Mucosa of stomach (tissue), 1 donor: Measurements from ENCODE around the gene SRR.

ENCODE experiments used
- H3K27me3 ChIP-seq: one replicate; pipeline ENCODE4 v1.7.0; 2013; ENCODE audit warnings: mild to moderate bottlenecking, low read length; ENCODE audit not compliant: control insufficient read depth, insufficient read depth
- H3K36me3 ChIP-seq: one replicate; pipeline ENCODE4 v1.7.0; 2013; ENCODE audit warnings: low read length; ENCODE audit not compliant: control insufficient read depth, insufficient read depth
- H3K4me1 ChIP-seq: one replicate; pipeline ENCODE4 v1.7.0; 2013; ENCODE audit warnings: mild to moderate bottlenecking, low read length; ENCODE audit not compliant: control insufficient read depth, insufficient read depth
- H3K4me3 ChIP-seq: one replicate; pipeline ENCODE4 v1.7.0; 2013; ENCODE audit warnings: low read length
- H3K9ac ChIP-seq: one replicate; pipeline ENCODE4 v1.7.0; 2013; ENCODE audit warnings: mild to moderate bottlenecking, low read length, moderate library complexity
- H3K9me3 ChIP-seq: one replicate; pipeline ENCODE4 v1.7.0; 2013; ENCODE audit warnings: mild to moderate bottlenecking, low read length, moderate library complexity; ENCODE audit not compliant: control insufficient read depth
- donor health status: Pancreatic carcinoma.

The SRR gene

GRCh38 chr17:2271985-2272702 lies 31.6 kb upstream of the SRR start:
- no peaks in the 10 kb centered on the region for H3K36me3 ChIP-seq

GRCh38 chr17:2274414-2274813 lies 29.3 kb upstream of the SRR start:
- no peak overlapping the region for H3K9ac ChIP-seq
- no peaks in the 10 kb centered on the region for H3K4me1 ChIP-seq
- H3K27me3 ChIP-seq = no peaks in the 10 kb centered on the region
- H3K4me3 ChIP-seq = no peak overlapping the region
- no peaks in the 10 kb centered on the region for H3K36me3 ChIP-seq
- H3K9me3 ChIP-seq = no peaks in the 10 kb centered on the region

More at GRCh38 chr17:2271985-2272702, 31.6 kb upstream of the SRR start:
- H3K9me3 ChIP-seq = no peaks in the 10 kb centered on the region
- no peaks in the 10 kb centered on the region for H3K4me1 ChIP-seq
- H3K27me3 ChIP-seq = no peaks in the 10 kb centered on the region
- no peak overlapping the region for H3K9ac ChIP-seq
- no peak overlapping the region for H3K4me3 ChIP-seq

DNA sequence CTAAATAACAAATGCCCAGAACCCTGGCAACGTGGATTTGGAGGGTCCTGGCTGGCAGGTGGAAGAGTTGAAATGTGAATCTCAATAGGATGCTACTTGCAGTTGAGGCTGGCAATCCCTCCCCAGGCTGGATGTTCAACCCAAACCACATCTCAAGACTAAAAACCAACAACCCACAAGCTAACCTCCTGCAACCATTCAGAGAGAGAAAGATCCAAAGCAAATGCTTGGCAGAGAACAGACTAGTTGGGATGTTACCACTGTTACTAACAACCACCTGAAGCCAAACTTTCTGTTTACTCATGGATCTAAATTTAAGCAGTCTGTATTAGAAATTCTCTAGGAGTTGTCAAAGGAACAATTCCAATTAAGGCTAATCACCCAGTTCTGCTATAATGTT lies 28.0 kb upstream of the SRR start:
- Histone ChIP-seq H3K4me3 (no peak overlapping the region), H3K36me3 (peaks cover 4% of the 10 kb centered on the region), H3K4me1 (no peaks in the 10 kb centered on the region), H3K9ac (no peak overlapping the region), H3K27me3 (no peaks in the 10 kb centered on the region), H3K9me3 (no peaks in the 10 kb centered on the region)

- Histone ChIP-seq H3K4me1 (no peaks in the 10 kb centered on the region), H3K36me3 (peaks cover 18% of the 10 kb centered on the region)
These were observed 26.1 kb upstream of the SRR start for GRCh38 chr17:2277429-2278170.

DNA sequence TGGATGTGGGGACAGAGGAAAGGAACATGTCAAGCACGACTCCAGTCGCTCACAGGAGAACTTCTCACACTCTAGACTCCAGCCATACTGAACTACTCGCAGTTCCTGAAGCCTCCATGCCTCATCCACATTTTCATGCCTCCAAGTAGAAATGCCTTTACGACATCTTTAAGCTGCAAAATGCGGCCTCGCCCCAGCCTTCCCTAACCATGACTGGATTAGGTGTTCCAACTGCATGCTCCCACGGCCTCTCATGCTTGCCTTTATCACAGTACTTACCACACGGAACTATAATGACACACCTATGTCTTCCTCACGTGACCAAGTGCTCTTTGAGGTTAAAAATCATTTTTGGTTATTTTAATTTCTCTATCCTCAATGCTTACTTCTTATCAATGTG lies 24.0 kb upstream of the SRR start:
- Histone ChIP-seq H3K9me3 (no peaks in the 10 kb centered on the region), H3K27me3 (no peaks in the 10 kb centered on the region), H3K36me3 (peaks cover 18% of the 10 kb centered on the region), H3K9ac (no peak overlapping the region), H3K4me3 (no peak overlapping the region), H3K4me1 (no peaks in the 10 kb centered on the region)

More at GRCh38 chr17:2277429-2278170, 26.1 kb upstream of the SRR start:
- Histone ChIP-seq H3K9me3 (no peaks in the 10 kb centered on the region), H3K4me3 (no peak overlapping the region), H3K9ac (no peak overlapping the region), H3K27me3 (no peaks in the 10 kb centered on the region)

GRCh38 chr17:2282297-2282873 lies 21.4 kb upstream of the SRR start:
- peaks cover 18% of the 10 kb centered on the region for H3K36me3 ChIP-seq
- H3K9ac ChIP-seq = no peak overlapping the region
- no peaks in the 10 kb centered on the region for H3K9me3 ChIP-seq
- H3K4me1 ChIP-seq = no peaks in the 10 kb centered on the region
- H3K27me3 ChIP-seq = no peaks in the 10 kb centered on the region
- H3K4me3 ChIP-seq = no peak overlapping the region

DNA sequence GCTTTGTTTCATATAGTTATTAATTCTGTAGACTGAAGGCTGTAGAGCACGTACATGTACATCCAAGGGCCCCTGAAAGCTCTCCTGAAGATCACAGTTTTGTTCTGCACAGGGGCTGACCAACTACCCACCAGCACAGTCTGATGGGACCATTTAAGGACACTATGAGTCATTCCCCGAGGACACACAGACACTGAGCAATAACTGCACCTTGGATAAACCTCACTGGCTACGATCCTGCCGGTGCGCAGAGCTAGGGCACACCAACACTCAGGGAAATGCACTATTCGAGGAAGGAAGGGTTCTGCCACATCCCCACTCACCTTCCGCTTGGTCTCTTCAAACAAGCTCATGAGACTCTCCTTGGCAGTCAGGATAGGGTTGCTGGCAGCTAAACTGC lies 20.4 kb upstream of the SRR start:
- peaks cover 18% of the 10 kb centered on the region for H3K36me3 ChIP-seq
- no peak overlapping the region for H3K9ac ChIP-seq
- no peak overlapping the region for H3K4me3 ChIP-seq
- H3K4me1 ChIP-seq = no peaks in the 10 kb centered on the region
- no peaks in the 10 kb centered on the region for H3K27me3 ChIP-seq
- no peaks in the 10 kb centered on the region for H3K9me3 ChIP-seq

- H3K9ac ChIP-seq = no peak overlapping the region
- no peaks in the 10 kb centered on the region for H3K27me3 ChIP-seq
- H3K9me3 ChIP-seq = no peaks in the 10 kb centered on the region
- H3K36me3 ChIP-seq = peaks cover 6% of the 10 kb centered on the region
- H3K4me3 ChIP-seq = no peak overlapping the region
- H3K4me1 ChIP-seq = no peaks in the 10 kb centered on the region
These were observed 13.8 kb upstream of the SRR start for GRCh38 chr17:2289878-2290478.

GRCh38 chr17:2292100-2292499 lies 11.7 kb upstream of the SRR start:
- Histone ChIP-seq H3K9ac (no peak overlapping the region), H3K9me3 (no peaks in the 10 kb centered on the region), H3K36me3 (peaks cover 13% of the 10 kb centered on the region), H3K4me3 (no peak overlapping the region), H3K27me3 (no peaks in the 10 kb centered on the region), H3K4me1 (no peaks in the 10 kb centered on the region)

DNA sequence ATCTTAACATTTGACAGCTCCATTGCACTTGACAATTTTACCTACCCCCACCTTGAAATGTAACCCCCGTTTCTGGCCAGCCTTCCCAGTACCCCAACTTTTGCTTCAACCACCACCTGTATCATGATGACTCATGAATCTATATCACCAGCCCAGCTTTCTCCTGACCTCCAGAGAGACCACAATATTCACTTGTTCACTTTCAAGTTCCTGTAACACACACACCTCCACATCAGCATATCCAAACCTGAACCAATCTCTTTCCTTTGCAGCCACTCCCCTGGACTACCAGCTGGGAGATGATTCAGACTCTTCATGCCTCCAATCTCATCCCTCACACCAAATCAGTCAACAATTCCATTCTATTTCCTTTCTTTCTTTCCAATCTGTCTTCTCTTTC lies 8.2 kb upstream of the SRR start:
- H3K9ac ChIP-seq = no peak overlapping the region
- no peak overlapping the region for H3K4me3 ChIP-seq
- no peaks in the 10 kb centered on the region for H3K4me1 ChIP-seq
- no peaks in the 10 kb centered on the region for H3K9me3 ChIP-seq
- peaks cover 13% of the 10 kb centered on the region for H3K36me3 ChIP-seq
- no peaks in the 10 kb centered on the region for H3K27me3 ChIP-seq

DNA sequence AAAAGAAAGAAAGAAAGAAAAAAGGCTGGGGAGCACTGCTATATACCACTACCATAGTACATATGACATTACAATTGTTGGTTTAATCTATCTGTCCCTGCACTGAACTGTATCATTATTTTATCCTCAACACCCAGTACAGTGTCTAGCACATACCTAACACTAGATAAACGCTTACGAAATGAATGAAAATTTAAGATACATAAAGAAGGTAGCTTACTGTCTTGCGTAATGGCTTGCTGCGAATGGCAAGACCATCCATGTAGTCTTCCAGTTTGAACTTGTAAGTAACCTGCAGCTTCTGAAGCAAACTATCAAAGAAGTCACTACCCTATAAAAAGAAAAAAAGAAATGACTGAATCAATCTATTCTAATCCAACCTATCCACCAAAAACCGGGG lies 6.7 kb upstream of the SRR start:
- no peak overlapping the region for H3K9ac ChIP-seq
- H3K4me3 ChIP-seq = no peak overlapping the region
- H3K27me3 ChIP-seq = no peaks in the 10 kb centered on the region
- H3K36me3 ChIP-seq = peaks cover 13% of the 10 kb centered on the region
- no peaks in the 10 kb centered on the region for H3K9me3 ChIP-seq
- H3K4me1 ChIP-seq = peaks cover 1% of the 10 kb centered on the region

GRCh38 chr17:2299136-2299535 lies 4.6 kb upstream of the SRR start:
- H3K4me3 ChIP-seq = no peak overlapping the region

More at GRCh38 chr17:2299136-2299535, 4.6 kb upstream of the SRR start:
- Histone ChIP-seq H3K9me3 (no peaks in the 10 kb centered on the region), H3K36me3 (peaks cover 7% of the 10 kb centered on the region), H3K4me1 (peaks cover 5% of the 10 kb centered on the region), H3K9ac (no peak overlapping the region), H3K27me3 (no peaks in the 10 kb centered on the region)
